Neural progenitor cell (in vitro differentiated cells): Measurements from ENCODE around the gene SRRM4.
A peak's percentile ranks its signal among the peaks of the same experiment; 100 is the strongest.

ENCODE experiments used
- EZH2phosphoT487 ChIP-seq: fragments of 200-600 bp; sonication (generic); IDR thresholded peaks from 2 replicates; pipeline ENCODE4 v1.6.1; 2017; ENCODE audit warnings: antibody characterized with exemption
- TF ChIP-seq, protein P1 (sequence below): fragments of 200-600 bp; sonication (generic); IDR thresholded peaks from 2 replicates; pipeline ENCODE4 v1.5.1; 2017; ENCODE audit warnings: antibody characterized with exemption, mild to moderate bottlenecking

DNA sequence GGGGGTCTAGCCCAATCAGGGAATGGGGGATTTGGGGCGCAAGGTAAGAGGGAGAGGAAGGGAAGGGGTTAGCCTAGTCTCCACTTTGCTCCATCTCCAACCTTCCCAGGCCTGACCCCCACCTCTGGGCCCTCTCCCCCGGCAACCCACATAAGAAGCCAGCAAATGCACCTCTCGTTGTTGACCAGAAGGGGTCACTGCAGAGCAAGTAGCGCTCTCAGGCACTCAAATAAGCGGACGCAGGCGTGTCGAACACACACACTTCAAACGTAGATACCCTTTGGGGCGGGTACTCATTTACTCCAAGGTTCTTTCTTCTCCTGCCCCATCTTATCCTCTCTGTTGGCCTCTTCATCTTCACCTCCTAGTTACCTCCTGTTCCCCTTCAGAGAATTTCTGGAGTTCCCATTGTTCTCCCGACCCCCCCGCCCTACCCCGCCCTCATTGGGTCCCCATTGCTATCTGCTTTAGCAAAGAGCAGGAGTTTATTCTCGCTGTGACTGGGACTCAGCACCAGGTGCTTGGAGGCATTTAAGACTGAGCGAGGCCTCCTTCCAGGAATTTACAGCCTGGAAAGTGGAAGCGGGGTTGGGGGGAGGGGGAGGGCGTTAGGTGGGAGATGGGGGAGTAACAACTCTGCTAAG lies 1.5 kb upstream of the SRRM4 start:
- TF ChIP-seq, protein P1, sequence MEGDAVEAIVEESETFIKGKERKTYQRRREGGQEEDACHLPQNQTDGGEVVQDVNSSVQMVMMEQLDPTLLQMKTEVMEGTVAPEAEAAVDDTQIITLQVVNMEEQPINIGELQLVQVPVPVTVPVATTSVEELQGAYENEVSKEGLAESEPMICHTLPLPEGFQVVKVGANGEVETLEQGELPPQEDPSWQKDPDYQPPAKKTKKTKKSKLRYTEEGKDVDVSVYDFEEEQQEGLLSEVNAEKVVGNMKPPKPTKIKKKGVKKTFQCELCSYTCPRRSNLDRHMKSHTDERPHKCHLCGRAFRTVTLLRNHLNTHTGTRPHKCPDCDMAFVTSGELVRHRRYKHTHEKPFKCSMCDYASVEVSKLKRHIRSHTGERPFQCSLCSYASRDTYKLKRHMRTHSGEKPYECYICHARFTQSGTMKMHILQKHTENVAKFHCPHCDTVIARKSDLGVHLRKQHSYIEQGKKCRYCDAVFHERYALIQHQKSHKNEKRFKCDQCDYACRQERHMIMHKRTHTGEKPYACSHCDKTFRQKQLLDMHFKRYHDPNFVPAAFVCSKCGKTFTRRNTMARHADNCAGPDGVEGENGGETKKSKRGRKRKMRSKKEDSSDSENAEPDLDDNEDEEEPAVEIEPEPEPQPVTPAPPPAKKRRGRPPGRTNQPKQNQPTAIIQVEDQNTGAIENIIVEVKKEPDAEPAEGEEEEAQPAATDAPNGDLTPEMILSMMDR, result peak; percentile 94
- no peak for TF ChIP-seq EZH2phosphoT487
